Endothelial cell of umbilical vein (primary cell): ENCODE results near the gene FANCI. TPM values are rescaled to one million over a fixed set of nuclear protein-coding genes. Genes with fewer than 3 reads are reported as not detected.

Experiments used
- BruUV-seq: library from RNA; stranded (reverse); fragments of 400-500 nt; replicated peaks from 2 replicates; lab custom pipeline; 2021; lab: Mats Ljungman, UMichigan
- CTCF ChIA-PET: fragments of 300-600, 350-600 bp; sonication (Branson Sonifier 250); formaldehyde crosslinking; loops from one replicate; lab custom pipeline; 2021; ENCODE audit warnings: antibody characterized with exemption, inconsistent platforms; lab: Charles Lee
- POLR2A ChIA-PET: fragments of 300-600, 350-600 bp; sonication (Branson Sonifier 250); formaldehyde crosslinking; loops from one replicate; lab custom pipeline; 2021; ENCODE audit warnings: antibody characterized with exemption, inconsistent platforms; lab: Charles Lee
- DNase-seq: peaks from one replicate; pipeline ENCODE4 v3.0.0-alpha.2; 2011; ENCODE audit warnings: low read depth, low spot score
- FAIRE-seq: peaks from 2 replicates; lab custom pipeline; 2011; peaks lifted over from hg19 to GRCh38; lab: Jason Lieb, UNC
- H2AFZ ChIP-seq: 2 replicates; pipeline ENCODE4 v1.6.0; 2012; ENCODE audit warnings: low read depth, low read length, control low read depth, inconsistent platforms
- H3K27ac ChIP-seq: 2 replicates; pipeline ENCODE4 v1.5.1; 2011; ENCODE audit warnings: low read depth, mild to moderate bottlenecking, control low read depth, low read length, moderate library complexity; ENCODE audit not compliant: insufficient read depth
- H3K27me3 ChIP-seq, 2 experiments: 2 replicates each; pipeline versions ENCODE4 v1.6.0 to v1.6.1; 2011; ENCODE audit warnings: low read length in 2 of 2, mixed read lengths in 1 of 2; ENCODE audit not compliant: control insufficient read depth in 2 of 2, insufficient read depth in 2 of 2
- H3K36me3 ChIP-seq, 2 experiments: 2 replicates in 1 of 2; 3 replicates in 1 of 2; pipeline ENCODE4 v1.5.1; 2011; ENCODE audit warnings: low read length in 2 of 2, mild to moderate bottlenecking in 1 of 2, moderate library complexity in 1 of 2; ENCODE audit not compliant: control insufficient read depth in 2 of 2, insufficient read depth in 2 of 2; ENCODE audit errors: extremely low read depth in 1 of 2
- H3K4me1 ChIP-seq: 3 replicates; pipeline ENCODE4 v1.5.1; 2011; ENCODE audit warnings: mild to moderate bottlenecking, low read length; ENCODE audit not compliant: control insufficient read depth, insufficient read depth; ENCODE audit errors: extremely low read depth
- H3K4me2 ChIP-seq: 2 replicates; pipeline ENCODE4 v1.6.1; 2011; ENCODE audit warnings: low read length, control low read depth, mixed read lengths; ENCODE audit not compliant: insufficient read depth
- H3K4me3 ChIP-seq, 3 experiments: fragments of 200-600 bp in 1 of 3; sonication (generic), shearing (Covaris generic) in 1 of 3; replicated peaks in 1 of 3; 2 replicates each; pipeline ENCODE4 v1.5.1; 2011 to 2016; ENCODE audit warnings: control low read depth in 3 of 3, low read length in 3 of 3, mild to moderate bottlenecking in 2 of 3, inconsistent platforms in 1 of 3, low read depth in 1 of 3, moderate library complexity in 1 of 3; ENCODE audit not compliant: insufficient read depth in 1 of 3
- H3K79me2 ChIP-seq: 2 replicates; pipeline ENCODE4 v1.6.0; 2012; ENCODE audit warnings: low read length, inconsistent platforms; ENCODE audit not compliant: control insufficient read depth, insufficient read depth
- H3K9ac ChIP-seq: replicated peaks from 2 replicates; pipeline ENCODE3; 2011; ENCODE audit warnings: low read length, control low read depth; ENCODE audit not compliant: insufficient read depth; ENCODE audit errors: extremely low read depth
- H3K9me1 ChIP-seq: replicated peaks from 3 replicates; pipeline ENCODE4 v1.6.0; 2011; ENCODE audit warnings: mild to moderate bottlenecking, low read length; ENCODE audit not compliant: control insufficient read depth, insufficient read depth; ENCODE audit errors: extremely low read depth
- H3K9me3 ChIP-seq: replicated peaks from 2 replicates; pipeline ENCODE4 v1.5.1; 2012; ENCODE audit warnings: low read length, inconsistent platforms; ENCODE audit not compliant: control insufficient read depth, insufficient read depth
- H4K20me1 ChIP-seq: replicated peaks from 2 replicates; pipeline ENCODE3; 2011; ENCODE audit warnings: mild to moderate bottlenecking, low read length; ENCODE audit not compliant: control insufficient read depth, insufficient read depth; ENCODE audit errors: extremely low read depth
- CTCF ChIP-seq, 2 donors: IDR thresholded peaks; 1 replicate in 1 of 2; 2 replicates in 1 of 2; pipeline ENCODE4 v1.5.1; 2011; ENCODE audit warnings: low read length in 2 of 2, mild to moderate bottlenecking in 2 of 2, moderate library complexity in 2 of 2, control low read depth in 1 of 2, inconsistent platforms in 1 of 2, low read depth in 1 of 2; ENCODE audit not compliant: insufficient read depth in 1 of 2; ENCODE audit errors: extremely low read depth in 1 of 2
- EZH2 ChIP-seq: IDR thresholded peaks from 2 replicates; pipeline ENCODE4 v1.6.1; 2012; ENCODE audit warnings: borderline replicate concordance, low read depth, mild to moderate bottlenecking, moderate library complexity, low read length, inconsistent platforms; ENCODE audit not compliant: severe bottlenecking
- FOS ChIP-seq: IDR thresholded peaks from 2 replicates; pipeline ENCODE4 v1.6.1; 2011; ENCODE audit warnings: mild to moderate bottlenecking, low read length, moderate library complexity, borderline replicate concordance; ENCODE audit not compliant: insufficient read depth
- GATA2 ChIP-seq: IDR thresholded peaks from 2 replicates; pipeline ENCODE4 v1.7.0; 2011; ENCODE audit warnings: low read depth, mild to moderate bottlenecking, moderate library complexity, mixed read lengths, low read length; ENCODE audit not compliant: insufficient read length, insufficient read depth
- JUN ChIP-seq: IDR thresholded peaks from 2 replicates; pipeline ENCODE4 v1.6.1; 2011; ENCODE audit warnings: borderline replicate concordance, low read depth; ENCODE audit not compliant: insufficient read length, insufficient read depth
- MAX ChIP-seq: IDR thresholded peaks from 2 replicates; pipeline ENCODE4 v1.6.1; 2011; ENCODE audit not compliant: insufficient read depth, insufficient read length
- MYC ChIP-seq: IDR thresholded peaks from one replicate; pipeline ENCODE4 v1.6.1; 2011; ENCODE audit warnings: mild to moderate bottlenecking, low read depth, low read length
- POLR2A ChIP-seq: IDR thresholded peaks from 2 replicates; pipeline ENCODE4 v1.6.1; 2012; ENCODE audit warnings: low read depth, mild to moderate bottlenecking, control low read depth, low read length
- POLR2AphosphoS5 ChIP-seq: IDR thresholded peaks from 2 replicates; pipeline ENCODE4 v1.6.1; 2012; ENCODE audit warnings: low read depth, mild to moderate bottlenecking, control low read depth, low read length, moderate library complexity; ENCODE audit not compliant: insufficient read depth
- dilution Hi-C: fragments of 300-500 bp; cut with MboI; formaldehyde crosslinking; loops from one replicate; pipeline ENCODE4 v1.15.0; 2019; ENCODE audit warnings: low sequenced_read_pairs; ENCODE audit not compliant: extremely low pct_ligation_motif_present
- intact Hi-C: fragments of 100-400 bp; cut with micrococcal nuclease; formaldehyde crosslinking; loops from one replicate; pipeline ENCODE4 v1.10.0; 2022
- polyA plus RNA-seq, 4 experiments: library from polyadenylated mRNA; depleted of rRNA in 3 of 4; stranded (reverse) in 3 of 4; unstranded in 1 of 4; fragments of >200 nt; gene quantifications; 2 replicates each; pipeline versions ENCODE4 v1.2.1 to v1.2.3, GENCODE V29; 2011 to 2012; ENCODE audit warnings: missing spikeins in 1 of 4
- total RNA-seq: library from RNA; stranded (reverse); gene quantifications from 2 replicates; pipeline ENCODE4 v1.2.3, GENCODE V29; 2021

The FANCI gene
- total and polyA plus RNA-seq, 2 donors (not counting 3 experiments of a cell fraction or from before 2014, with no cell fraction given): 10.8 to 74.7 TPM

- Histone ChIP-seq H3K9me3 (no peaks in the 10 kb centered on the region), H2AFZ (no peak overlapping the region), H3K4me3 (no peak overlapping the region), H3K79me2 (no peaks in the 10 kb centered on the region), H3K4me1 (no peaks in the 10 kb centered on the region), H3K27me3 (no peaks in the 10 kb centered on the region), H3K9ac (no peak overlapping the region), H3K36me3 (peaks cover 0 to 8% of the 10 kb centered on the region in 2 experiments), H3K9me1 (no peaks in the 10 kb centered on the region), H4K20me1 (no peaks in the 10 kb centered on the region), H3K4me2 (no peak overlapping the region), H3K27ac (no peak overlapping the region)
- ChIA-PET CTCF (interaction anchor here (1.1 kb wide), 1 partner anchor 13 kb away, joined by 3 read pairs; no protein-coding TSS in a partner anchor), POLR2A (no interaction called here)
- FAIRE-seq: no peak
- dilution Hi-C loops (no loop called here), intact Hi-C loops (no loop called here)
- no TSS peak for BruUV-seq
- TF ChIP-seq EZH2 (no peak), MYC (no peak), MAX (no peak), FOS (no peak), JUN (no peak), CTCF (IDR thresholded peaks at IDR 0.05; ENCODE audit: extremely low read depth in 1 of 2, insufficient read depth in 1 of 2, low read depth in 1 of 2, low read length in 2 of 2) (no peak), POLR2A (no peak), POLR2AphosphoS5 (no peak), GATA2 (no peak)
- DNase-seq: no peak
Measured at GRCh38 chr15:89283201-89283600, 39.4 kb downstream of the FANCI start.
